GM12873 (cell line): ENCODE measurements around the gene IL4I1.

ENCODE experiments used
- TF ChIP-seq, protein P1 (sequence below): IDR thresholded peaks from 2 replicates; pipeline ENCODE4 v1.5.1; 2012; ENCODE audit warnings: low read depth, mild to moderate bottlenecking, moderate library complexity, low read length, control low read depth; ENCODE audit not compliant: insufficient read depth; ENCODE audit errors: missing control alignments

IL4I1 gene

DNA sequence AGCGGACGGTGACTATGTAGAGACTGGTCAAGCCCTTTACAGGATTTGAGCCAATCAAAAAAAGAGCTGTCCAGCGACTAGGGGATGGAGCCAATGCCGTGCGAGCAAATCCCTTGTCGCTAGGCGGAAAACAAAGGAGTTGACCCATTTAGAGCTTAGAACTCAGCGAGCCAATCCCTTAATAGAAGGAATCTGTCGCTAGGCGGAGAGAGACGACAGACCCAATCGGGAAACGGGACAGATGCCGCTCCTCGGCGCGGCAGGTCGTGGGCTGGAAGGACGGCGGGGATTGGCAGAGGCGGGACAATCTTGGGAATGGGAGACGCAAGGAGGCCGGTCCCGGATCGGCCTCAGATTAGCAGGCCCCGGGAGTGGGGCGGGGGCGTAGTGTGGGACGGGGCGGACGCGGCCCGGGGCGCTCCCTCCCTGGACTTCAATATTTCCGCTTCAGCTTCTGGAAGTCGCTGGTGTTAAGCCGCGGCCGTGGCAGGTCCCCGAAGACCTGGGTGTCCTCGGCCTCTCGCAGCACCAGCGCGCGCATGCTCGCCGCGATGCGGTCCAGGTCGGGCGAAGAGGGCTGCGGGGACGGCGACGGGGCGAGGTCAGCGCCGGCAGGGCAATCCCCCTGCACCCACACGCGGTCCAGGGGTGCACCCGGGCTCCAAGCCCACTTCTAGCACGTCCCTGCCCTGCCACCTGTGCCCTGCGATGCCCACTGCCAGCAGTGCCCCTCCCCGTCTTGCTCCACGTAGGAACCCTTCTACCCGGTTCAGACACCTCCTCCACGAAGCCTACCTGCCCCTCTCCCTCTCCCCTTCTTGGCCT lies 27.0 kb downstream of the IL4I1 start:
- TF ChIP-seq, protein P1, sequence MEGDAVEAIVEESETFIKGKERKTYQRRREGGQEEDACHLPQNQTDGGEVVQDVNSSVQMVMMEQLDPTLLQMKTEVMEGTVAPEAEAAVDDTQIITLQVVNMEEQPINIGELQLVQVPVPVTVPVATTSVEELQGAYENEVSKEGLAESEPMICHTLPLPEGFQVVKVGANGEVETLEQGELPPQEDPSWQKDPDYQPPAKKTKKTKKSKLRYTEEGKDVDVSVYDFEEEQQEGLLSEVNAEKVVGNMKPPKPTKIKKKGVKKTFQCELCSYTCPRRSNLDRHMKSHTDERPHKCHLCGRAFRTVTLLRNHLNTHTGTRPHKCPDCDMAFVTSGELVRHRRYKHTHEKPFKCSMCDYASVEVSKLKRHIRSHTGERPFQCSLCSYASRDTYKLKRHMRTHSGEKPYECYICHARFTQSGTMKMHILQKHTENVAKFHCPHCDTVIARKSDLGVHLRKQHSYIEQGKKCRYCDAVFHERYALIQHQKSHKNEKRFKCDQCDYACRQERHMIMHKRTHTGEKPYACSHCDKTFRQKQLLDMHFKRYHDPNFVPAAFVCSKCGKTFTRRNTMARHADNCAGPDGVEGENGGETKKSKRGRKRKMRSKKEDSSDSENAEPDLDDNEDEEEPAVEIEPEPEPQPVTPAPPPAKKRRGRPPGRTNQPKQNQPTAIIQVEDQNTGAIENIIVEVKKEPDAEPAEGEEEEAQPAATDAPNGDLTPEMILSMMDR, result no peak

DNA sequence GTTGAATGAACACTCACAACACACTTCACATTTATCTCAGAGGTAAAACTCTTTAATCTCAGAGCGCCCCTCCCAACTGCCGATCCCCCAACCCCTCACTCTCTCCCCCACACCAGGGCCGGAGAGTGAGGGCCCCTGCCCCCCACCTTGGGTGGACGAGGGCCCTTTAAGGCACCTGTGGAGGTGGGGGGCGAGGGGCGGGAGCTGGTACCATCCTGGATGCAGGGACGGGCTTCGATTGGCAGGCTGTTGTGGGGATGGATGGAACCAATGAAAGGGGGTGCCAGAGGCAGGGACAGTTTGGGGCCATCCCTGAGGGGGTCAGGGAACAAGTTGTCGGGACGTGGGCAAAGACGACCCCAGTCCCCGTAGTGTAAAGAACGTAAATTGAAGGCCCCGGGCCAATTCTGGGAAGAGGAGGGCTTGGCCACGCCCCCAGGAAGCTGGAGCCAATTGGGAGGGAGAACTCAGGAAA lies 27.6 kb downstream of the IL4I1 start:
- TF ChIP-seq, protein P1, result no peak

DNA sequence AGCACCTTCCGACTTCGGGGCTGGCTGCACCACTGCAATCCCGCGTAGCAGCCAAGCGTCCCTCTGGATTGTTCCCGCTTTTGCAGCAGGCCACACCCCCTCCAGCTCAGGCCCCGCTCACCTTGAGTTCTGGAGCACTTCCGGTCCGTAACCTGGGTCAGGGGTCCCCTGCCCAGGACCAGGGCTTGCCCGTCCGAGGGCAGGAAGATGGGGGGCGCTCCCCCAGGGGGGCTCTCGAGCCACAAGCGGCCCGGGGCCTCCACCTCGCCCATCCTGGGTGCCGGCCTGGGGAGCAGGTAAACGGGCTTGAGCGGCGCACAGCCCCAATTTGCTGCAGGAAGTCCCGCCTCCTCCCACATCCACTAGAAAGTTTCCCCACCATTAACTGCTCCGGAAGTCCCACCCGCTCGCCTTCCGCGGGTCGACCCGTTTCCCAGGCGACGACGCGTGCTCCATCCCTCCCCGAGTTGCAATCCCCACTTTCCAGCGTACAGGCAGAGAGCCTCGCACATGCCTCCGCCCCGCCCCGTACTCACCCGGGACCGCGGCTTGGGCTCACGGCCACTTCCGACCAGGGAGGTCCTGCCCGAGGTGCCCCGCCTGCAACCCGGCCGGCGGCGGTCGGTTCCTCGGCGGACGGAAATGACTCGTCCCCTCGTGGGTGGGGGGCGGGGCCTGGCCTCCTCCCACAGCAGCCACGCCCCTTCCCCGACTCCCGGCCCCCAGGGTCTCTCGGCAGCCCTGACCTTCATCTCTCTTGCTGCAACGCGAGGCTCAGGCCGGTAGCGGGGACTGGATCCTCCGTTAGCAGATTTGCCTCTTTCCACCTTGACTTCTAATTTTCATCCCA lies 29.5 kb downstream of the IL4I1 start, which contains the start of gene PNKP:
TSS of gene PNKP (minus strand) at position 644 of the 850 bp plus-strand sequence. CDS start at position 272, 372 bp downstream.
- TF ChIP-seq, protein P1, result no peak

DNA sequence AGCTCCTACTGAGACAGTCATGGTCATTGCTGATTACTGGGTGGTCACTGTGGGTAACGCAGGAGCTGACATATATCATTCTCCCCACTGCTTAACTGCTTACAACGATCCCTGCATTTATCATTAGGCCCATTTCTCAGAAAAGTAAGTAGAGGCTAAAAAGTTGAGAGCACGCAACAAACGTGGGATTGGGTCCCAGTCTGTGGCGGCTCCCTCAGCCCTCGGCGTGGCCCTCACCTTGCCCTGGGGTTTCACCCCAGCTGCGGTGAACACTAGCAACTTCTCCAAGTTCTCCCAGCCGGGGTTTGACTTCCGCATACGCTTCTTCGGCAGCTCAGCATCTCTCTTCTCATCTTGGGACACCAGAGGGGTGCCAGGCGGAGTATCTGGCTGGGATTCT lies 31.8 kb downstream of the IL4I1 start:
- TF ChIP-seq, protein P1, result no peak

DNA sequence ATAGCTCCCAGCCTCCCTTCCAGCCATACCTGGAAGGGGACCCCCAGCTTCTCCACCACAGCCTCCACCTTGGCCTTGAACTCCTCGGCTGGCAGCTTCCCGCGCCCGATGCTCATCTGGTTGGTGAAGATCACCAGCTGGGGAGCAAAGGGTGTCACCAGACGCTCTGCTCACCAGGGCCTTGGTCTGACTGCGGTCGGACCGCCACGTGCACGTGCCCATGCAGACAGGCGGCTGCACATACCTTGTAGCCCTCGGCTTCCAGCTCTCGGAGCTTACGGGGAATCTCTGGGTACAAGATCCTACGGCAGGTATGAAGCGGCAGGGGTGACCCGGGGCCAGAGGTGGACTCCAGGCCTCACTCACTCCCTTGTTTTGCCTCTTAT lies 32.8 kb downstream of the IL4I1 start:
- TF ChIP-seq, protein P1, result no peak

DNA sequence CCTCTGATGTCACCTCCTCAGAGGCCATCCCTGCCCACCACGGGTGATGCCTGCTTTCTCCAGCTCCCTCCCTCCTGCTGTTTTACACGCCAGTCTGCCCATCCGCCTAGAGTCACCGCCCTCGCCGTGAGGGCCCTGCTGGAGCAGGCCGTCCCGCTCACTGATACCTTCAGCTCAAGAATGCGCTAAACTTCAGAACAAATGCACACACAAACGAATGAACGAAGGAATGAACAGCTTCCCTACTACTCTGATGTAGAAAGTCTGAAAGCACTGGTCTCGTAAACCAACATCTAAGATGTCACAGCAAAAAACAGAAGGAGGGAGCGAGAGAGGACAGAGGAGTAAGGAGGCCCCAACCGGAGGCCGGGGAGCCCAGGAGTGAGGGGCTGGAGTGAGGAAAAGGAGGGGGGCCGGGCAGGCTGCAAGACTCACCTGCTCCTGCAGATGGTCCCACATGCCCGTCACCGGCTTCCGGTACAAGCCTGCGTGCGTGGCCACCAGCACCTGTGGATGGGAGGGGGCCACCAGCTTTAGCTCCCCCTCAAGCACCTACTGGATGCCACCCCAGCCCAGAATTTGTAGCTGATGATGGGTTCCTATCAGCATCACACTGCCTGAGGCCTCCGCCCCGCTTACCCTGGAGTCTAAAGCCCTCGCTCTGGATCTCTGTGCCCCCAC lies 33.3 kb downstream of the IL4I1 start:
- TF ChIP-seq, protein P1, result no peak
